HG02885 (cell line): ENCODE measurements around the gene ALPI.

Experiments used
- ATAC-seq: cut with Tn5 transposase; IDR thresholded peaks from one replicate; pipeline ENCODE4 v1.9.1; 2021; ENCODE audit warnings: mild to moderate bottlenecking; ENCODE audit not compliant: unreplicated experiment, poor library complexity

ALPI gene

DNA sequence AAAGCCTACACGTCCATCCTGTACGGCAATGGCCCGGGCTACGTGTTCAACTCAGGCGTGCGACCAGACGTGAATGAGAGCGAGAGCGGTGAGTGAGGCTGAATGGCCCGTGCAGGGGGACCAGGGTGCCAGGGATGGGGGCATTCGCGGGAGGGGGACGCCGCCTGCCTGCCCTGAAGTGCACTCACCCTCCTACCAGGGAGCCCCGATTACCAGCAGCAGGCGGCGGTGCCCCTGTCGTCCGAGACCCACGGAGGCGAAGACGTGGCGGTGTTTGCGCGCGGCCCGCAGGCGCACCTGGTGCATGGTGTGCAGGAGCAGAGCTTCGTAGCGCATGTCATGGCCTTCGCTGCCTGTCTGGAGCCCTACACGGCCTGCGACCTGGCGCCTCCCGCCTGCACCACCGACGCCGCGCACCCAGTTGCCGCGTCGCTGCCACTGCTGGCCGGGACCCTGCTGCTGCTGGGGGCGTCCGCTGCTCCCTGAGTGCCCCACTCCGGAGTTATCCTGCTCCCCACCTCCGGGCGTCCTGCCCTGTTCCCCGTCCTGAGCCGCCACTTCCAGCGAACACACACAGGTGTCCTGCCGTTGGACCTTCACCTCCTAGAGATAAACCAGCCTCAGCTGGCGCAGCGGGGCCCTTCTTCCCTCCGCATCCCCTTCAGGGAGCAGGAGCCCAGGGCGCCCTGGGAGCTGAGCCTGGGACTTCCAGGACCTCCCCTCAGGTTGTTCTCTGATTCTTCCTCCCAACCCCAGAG is 2.9 kb downstream of the ALPI start:
- ATAC-seq: no peak

DNA sequence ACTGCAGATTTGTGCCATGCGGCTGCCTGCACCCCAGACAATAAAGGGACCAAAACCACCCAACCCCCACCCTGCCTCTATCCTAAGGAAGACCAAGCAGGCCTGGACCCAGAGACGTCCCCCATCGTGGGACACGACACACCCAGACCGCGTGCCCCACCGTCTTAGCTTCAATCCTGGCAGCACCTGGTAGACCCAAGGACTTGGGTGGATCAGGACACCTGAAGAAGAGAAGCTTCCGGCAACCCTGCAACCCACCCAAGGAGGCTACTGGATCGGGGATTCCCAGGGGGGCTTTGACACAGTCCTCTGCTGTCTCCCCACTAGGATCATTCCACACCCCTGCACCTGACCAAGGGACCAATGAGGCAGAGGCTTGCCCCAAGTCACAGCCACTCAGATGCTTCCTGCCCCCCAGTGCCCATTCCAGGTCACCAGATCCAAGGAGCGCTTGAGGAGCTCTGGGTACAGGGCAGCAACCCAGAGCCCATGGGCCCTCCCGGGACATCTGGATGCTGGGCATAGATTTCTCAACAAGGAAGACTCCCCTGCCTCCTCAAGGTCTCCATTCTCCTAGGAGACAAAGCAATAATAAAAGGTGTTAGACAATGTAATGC is 3.6 kb downstream of the ALPI start:
- ATAC-seq: no peak

- ATAC-seq: no peak
Observed at GRCh38 chr2:232460171-232460570, 4.2 kb downstream of the ALPI start.

DNA sequence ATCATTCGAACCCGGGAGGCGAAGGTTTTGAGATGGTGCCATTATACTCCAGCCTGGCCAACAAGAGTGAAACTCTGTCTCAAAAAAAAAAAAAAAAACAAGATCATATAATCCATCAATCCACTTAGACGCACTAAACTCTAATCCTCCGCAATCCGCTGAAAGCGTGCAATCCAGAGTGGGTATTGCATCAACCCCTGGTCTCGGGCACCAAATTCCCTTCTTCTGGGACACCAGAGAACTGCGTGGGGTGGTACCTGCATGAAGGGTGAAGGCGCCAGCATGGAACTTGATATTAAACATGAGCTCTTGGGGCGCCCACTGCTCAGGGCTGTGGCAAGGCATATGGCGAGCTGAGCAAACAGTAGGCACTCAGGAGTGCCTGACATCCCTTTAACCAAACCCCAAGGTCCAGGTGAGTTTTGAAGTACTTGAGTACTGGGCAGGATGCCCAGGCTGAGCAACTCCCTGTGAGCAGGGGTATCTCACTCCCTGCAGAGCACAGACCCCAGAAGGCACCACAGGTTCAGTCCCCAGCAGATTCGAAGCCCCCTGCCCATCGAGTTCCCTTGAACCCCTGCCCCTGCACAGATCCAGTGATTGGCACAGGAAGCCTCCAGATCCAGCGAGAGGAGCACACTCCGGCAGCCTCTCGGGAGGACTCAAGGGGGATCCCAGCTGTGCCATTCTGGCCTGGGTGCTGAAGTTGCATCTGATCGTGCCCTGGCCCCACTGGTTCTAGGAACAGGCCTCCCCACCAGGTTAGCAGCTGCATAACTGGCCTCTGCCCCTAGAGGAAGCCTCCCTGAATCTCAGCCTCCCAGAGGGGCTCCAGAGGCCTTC is 8.0 kb downstream of the ALPI start:
- ATAC-seq: no peak

DNA sequence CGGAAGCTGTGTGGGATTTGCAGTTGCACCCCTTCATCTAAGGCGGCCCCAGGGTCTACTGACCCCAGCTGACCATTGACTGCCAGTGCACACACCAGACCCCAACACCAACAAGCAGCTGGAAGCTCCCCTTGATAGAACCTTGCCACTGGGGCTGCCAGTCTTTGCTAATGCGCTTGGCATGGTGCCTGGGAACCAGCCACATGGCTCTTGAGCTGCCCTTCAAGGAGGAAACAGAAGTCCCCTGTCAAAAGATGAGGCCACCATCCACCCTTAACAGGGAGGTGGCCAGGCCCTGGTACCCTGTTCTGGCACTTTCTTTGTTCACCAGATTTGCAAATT is 8.6 kb downstream of the ALPI start:
- ATAC-seq: no peak

DNA sequence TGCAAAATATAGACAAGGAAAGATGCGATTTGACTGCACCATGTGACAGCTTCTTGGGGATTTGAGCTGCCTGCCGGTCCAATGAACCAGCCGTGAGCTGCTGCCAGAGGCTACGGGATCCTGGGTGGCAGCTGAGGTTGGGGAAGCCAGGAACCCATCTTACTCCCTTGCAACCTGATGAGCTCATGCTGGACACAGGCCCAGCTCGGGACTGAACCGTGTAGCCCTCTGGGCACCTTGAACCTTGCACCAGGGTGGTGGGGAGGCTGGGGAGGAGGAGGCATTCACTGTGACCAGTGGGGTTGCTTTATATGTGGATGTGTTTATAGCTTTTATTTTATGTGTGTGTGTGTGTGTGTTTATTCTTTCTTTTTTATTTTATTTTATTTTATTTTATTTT is 9.1 kb downstream of the ALPI start:
- ATAC-seq: no peak

DNA sequence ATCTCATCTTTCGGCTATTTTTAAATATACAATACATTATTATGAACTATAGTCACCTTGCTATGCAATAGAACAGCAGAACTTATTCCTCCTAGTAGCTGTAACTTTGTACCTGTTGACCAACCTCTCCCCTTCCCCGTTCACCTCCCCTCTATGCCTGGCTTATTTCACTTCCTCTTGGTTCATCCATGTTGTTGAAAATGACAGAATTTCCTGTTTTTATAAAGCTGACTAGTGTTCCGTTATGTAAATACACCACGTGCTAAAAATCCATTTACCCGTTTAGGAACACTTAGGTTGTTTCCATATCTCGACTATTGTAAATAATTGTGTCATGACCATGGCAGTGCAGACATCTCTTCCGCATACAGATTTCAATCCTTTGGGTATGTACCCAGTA is 10.3 kb downstream of the ALPI start:
- ATAC-seq: no peak

- no peak for ATAC-seq
Observed at GRCh38 chr2:232473467-232473890, 17.5 kb downstream of the ALPI start.

GRCh38 chr2:232476045-232476444 is 20.1 kb downstream of the ALPI start:
- no peak for ATAC-seq

DNA sequence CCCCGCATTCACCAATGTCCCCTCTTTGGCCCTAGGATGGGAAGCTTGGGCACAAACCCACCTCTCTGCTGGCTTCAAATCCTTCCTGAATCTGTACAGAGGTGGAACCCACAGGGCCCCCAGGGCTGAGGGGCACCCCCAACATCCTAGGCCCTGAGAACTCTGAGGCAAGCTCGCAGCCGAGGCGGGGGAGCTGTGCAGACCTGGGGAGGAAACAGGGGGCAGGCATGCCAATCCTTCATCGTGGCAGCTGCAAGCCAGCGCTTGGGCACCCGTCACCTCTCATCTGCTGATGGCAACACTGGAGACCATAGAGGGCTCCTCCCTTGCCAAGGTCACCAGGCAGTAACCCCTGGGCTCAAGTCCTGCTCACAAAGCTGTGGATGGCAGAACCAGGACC is 20.8 kb downstream of the ALPI start:
- ATAC-seq: no peak

- ATAC-seq: no peak
Observed at GRCh38 chr2:232477751-232478510, 22.0 kb downstream of the ALPI start.

- no peak for ATAC-seq
Observed at GRCh38 chr2:232478571-232479340, 22.8 kb downstream of the ALPI start.

- ATAC-seq: no peak
Observed at GRCh38 chr2:232479341-232480200, 23.6 kb downstream of the ALPI start.

- no peak for ATAC-seq
Observed at GRCh38 chr2:232480201-232481190, 24.5 kb downstream of the ALPI start.

- no peak for ATAC-seq
Observed at GRCh38 chr2:232481322-232482140, 25.6 kb downstream of the ALPI start.

- no peak for ATAC-seq
Observed at GRCh38 chr2:232482301-232483238, 26.6 kb downstream of the ALPI start.
